Spleen (tissue), 11 donors: ENCODE data around the gene LAMA4. TPM values are rescaled to one million over a fixed set of nuclear protein-coding genes. Genes with fewer than 3 reads are reported as not detected.

ENCODE experiments used
- DNase-seq: peaks from one replicate; pipeline ENCODE4 v3.0.0-alpha.2; 2020
- H3K27ac ChIP-seq, 8 donors: fragments of 200-600 bp; sonication (generic) in 7 of 8; 1 replicate in 4 of 8; 2 replicates in 4 of 8; pipeline versions ENCODE4 v1.5.0 to v1.8.0; 2016 to 2021; ENCODE audit warnings: inconsistent platforms in 4 of 8, mild to moderate bottlenecking in 4 of 8, moderate library complexity in 1 of 8
- H3K27me3 ChIP-seq, 7 donors: fragments of 200-600 bp; sonication (generic) in 6 of 7; replicated peaks in 1 of 7; 1 replicate in 4 of 7; 2 replicates in 3 of 7; pipeline versions ENCODE4 v1.5.0 to v1.8.0; 2016 to 2021; ENCODE audit warnings: inconsistent platforms in 3 of 7, mild to moderate bottlenecking in 1 of 7
- H3K36me3 ChIP-seq, 6 donors: fragments of 200-600 bp; sonication (generic) in 5 of 6; 1 replicate in 4 of 6; 2 replicates in 2 of 6; pipeline versions ENCODE4 v1.5.0 to v1.8.0; 2016 to 2021; ENCODE audit warnings: inconsistent platforms in 2 of 6
- H3K4me1 ChIP-seq, 6 donors: fragments of 200-600 bp; sonication (generic) in 5 of 6; 1 replicate in 3 of 6; 2 replicates in 3 of 6; pipeline versions ENCODE4 v1.5.0 to v1.8.0; 2016 to 2021; ENCODE audit warnings: inconsistent platforms in 3 of 6
- H3K4me3 ChIP-seq, 8 donors: fragments of 200-600 bp; sonication (generic) in 7 of 8; 1 replicate in 4 of 8; 2 replicates in 4 of 8; pipeline versions ENCODE4 v1.5.0 to v1.8.0; 2016 to 2021; ENCODE audit warnings: inconsistent platforms in 4 of 8, mild to moderate bottlenecking in 4 of 8, moderate library complexity in 2 of 8
- H3K9me3 ChIP-seq, 8 donors: fragments of 200-600 bp; sonication (generic) in 7 of 8; 1 replicate in 4 of 8; 2 replicates in 4 of 8; pipeline versions ENCODE4 v1.5.0 to v1.8.0; 2016 to 2021; ENCODE audit warnings: inconsistent platforms in 4 of 8
- POLR2A ChIP-seq, 3 donors: fragments of 450-650 bp; IDR thresholded peaks; one replicate each; pipeline ENCODE4 v1.5.1; 2017; ENCODE audit warnings: antibody characterized with exemption in 3 of 3, mild to moderate bottlenecking in 1 of 3
- POLR2AphosphoS5 ChIP-seq, 3 donors: sonication (generic); formaldehyde crosslinking; IDR thresholded peaks; one replicate each; pipeline ENCODE4 v1.5.1; 2017; ENCODE audit warnings: antibody characterized with exemption in 3 of 3
- WGBS, 5 donors: extraction: QIAGEN DNeasy Blood & Tissue Kit in 3 of 5; methylation state at CpG; one replicate each; pipeline versions ENCODE4 v1.1.5 to v1.1.7; 2013 to 2018; 5-methylcytosine and 5-hydroxymethylcytosine counted together
- intact Hi-C: fragments of 100-400 bp; cut with DNase I; formaldehyde crosslinking; loops from one replicate; pipeline ENCODE4 v1.15.0; 2023; ENCODE audit warnings: low total_unique reads
- polyA plus RNA-seq, 3 donors: library from polyadenylated mRNA; stranded (reverse); fragments of 200-250 nt; gene quantifications; one replicate each; pipeline ENCODE4 v1.2.1, GENCODE V29; 2013
- total RNA-seq, 7 donors: library from RNA; depleted of rRNA in 3 of 7; stranded (reverse); fragments of >200 nt in 3 of 7; fragmentation: NEBNext Ultra II Directional in 4 of 7; extraction: Animal tissue kit (Norgen Biotek cat#: 25700) in 4 of 7; gene quantifications; one replicate each; pipeline versions ENCODE4 v1.1.0 to v1.2.1, GENCODE V29; 2016 to 2021
- TF ChIP-seq, protein P1 (sequence below), 11 experiments: fragments of 200-600 bp in 7 of 11; fragments of 450-650 bp in 4 of 11; sonication (generic) in 4 of 11; IDR thresholded peaks in 8 of 11; conservative IDR thresholded peaks in 3 of 11; 1 replicate in 7 of 11; 2 replicates in 4 of 11; pipeline versions ENCODE4 v1.4.0 to v1.8.0; 2016 to 2021; ENCODE audit warnings: antibody characterized with exemption in 11 of 11, inconsistent platforms in 4 of 11, mild to moderate bottlenecking in 1 of 11
- donor health status: healthy with polysubstance abuse.
- donor health status: DM: no; HTN: no; CAD: no; lungs with moderate emphysema.
- donor health status: DM: no; HTN: no; CAD: no.
- donor health status: Bipolar disorder and iron deficiency.
- donor health status: healthy.
- donor health status: DM: no; HTN: no; CAD: no.
- donor health status: DM: yes; HTN: yes; CAD: no.

Gene LAMA4
- total and polyA plus RNA-seq, 10 donors = 0.76 to 3.7 (median 2.5) TPM

DNA sequence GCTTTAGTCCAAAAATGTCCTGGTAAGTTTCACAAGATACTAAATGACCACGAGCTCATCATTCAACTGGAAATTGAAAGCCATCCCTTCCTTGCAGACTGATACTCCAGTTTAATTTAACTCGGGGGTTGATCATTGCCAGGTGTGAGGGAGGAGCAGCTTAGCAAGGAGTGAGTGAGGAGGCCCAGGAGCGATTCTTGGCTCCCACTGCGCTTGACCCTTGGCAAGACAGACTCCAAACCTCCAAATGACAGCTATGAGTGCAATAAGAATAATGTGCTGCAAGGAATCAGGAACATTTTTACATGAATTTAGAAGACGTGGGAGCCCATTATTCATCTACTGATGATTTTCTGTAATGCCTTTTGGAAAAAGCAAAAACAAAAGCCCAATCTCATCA is 64.9 kb downstream of the LAMA4 start:
- no peaks in the 10 kb centered on the region for H3K36me3 ChIP-seq
- H3K27me3 ChIP-seq = peaks cover 0 to 64% (median 4%) of the 10 kb centered on the region in 7 donors
- DNase-seq = no peak
- intact Hi-C loops = loop anchor here (10.0 kb wide), 1 partner anchor 1715 kb away; no protein-coding TSS in a partner anchor
- no peak for TF ChIP-seq POLR2A (IDR thresholded peaks at IDR 0.05)
- TF ChIP-seq, protein P1, sequence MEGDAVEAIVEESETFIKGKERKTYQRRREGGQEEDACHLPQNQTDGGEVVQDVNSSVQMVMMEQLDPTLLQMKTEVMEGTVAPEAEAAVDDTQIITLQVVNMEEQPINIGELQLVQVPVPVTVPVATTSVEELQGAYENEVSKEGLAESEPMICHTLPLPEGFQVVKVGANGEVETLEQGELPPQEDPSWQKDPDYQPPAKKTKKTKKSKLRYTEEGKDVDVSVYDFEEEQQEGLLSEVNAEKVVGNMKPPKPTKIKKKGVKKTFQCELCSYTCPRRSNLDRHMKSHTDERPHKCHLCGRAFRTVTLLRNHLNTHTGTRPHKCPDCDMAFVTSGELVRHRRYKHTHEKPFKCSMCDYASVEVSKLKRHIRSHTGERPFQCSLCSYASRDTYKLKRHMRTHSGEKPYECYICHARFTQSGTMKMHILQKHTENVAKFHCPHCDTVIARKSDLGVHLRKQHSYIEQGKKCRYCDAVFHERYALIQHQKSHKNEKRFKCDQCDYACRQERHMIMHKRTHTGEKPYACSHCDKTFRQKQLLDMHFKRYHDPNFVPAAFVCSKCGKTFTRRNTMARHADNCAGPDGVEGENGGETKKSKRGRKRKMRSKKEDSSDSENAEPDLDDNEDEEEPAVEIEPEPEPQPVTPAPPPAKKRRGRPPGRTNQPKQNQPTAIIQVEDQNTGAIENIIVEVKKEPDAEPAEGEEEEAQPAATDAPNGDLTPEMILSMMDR (IDR thresholded peaks at IDR 0.05 in 8 of 11, conservative IDR thresholded peaks at IDR 0.05 in 3 of 11) = no peak
- no peaks in the 10 kb centered on the region for H3K4me1 ChIP-seq
- WGBS, 5 donors = 64 to 87% (median 77%) methylated on average over 5 of the region's 5 CpGs
- H3K27ac ChIP-seq = no peak overlapping the region
- H3K4me3 ChIP-seq = no peak overlapping the region
- no peaks in the 10 kb centered on the region for H3K9me3 ChIP-seq

DNA sequence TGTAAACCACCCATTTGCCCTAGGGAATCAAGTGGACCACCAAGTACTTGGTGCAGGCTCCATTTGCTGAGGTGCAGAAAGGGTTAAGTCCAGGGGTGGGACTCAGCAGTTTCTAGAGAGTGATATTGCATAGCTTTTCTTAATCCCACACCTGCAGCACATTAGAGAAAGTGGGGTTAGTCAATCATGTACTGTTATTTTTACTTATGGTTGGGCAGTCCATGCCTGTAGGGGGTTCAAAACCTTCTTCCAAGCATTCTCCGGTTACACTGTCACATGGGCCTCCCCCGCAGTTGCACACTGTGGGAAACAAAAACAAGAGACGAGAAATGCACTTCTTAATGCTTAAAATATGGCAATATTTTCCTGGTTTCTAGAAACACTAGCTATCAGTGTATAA is 65.5 kb downstream of the LAMA4 start:
- intact Hi-C loops = loop anchor here (10.0 kb wide), 1 partner anchor 1716 kb away; no protein-coding TSS in a partner anchor
- H3K27me3 ChIP-seq = peaks cover 0 to 69% (median 10%) of the 10 kb centered on the region in 7 donors
- H3K4me1 ChIP-seq = no peaks in the 10 kb centered on the region
- no peaks in the 10 kb centered on the region for H3K9me3 ChIP-seq
- 79 to 91% (median 87%) methylated on average over 3 of the region's 3 CpGs for WGBS, 5 donors
- DNase-seq = no peak
- H3K36me3 ChIP-seq = no peaks in the 10 kb centered on the region
- TF ChIP-seq, protein P1 (IDR thresholded peaks at IDR 0.05 in 8 of 11, conservative IDR thresholded peaks at IDR 0.05 in 3 of 11) = no peak
- TF ChIP-seq POLR2A (IDR thresholded peaks at IDR 0.05) (no peak), POLR2AphosphoS5 (IDR thresholded peaks at IDR 0.05) (no peak)
- H3K4me3 ChIP-seq = no peak overlapping the region
- no peak overlapping the region for H3K27ac ChIP-seq

DNA sequence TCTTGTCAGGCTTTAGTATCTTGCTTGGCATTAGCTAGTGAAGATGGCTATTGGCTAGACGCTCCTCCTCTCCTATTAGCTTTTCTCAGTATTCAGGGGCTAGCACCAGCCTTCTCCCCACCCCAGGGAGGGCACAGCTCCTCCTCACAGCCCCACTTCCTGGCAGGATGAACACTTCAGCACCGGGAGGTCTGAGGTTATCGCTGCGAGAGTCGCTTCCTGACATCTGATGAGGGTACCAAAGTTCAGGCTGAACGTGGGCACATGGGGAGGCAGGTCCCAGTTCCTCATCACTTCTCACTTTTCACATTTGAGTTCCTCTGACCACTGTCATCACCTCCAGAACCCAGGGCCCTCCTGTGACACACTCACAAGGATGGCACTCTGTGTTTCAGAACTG is 66.6 kb downstream of the LAMA4 start:
- Histone ChIP-seq H3K36me3 (no peaks in the 10 kb centered on the region), H3K4me1 (no peaks in the 10 kb centered on the region), H3K27me3 (peaks cover 0 to 78% (median 14%) of the 10 kb centered on the region in 7 donors), H3K9me3 (no peaks in the 10 kb centered on the region), H3K4me3 (no peak overlapping the region), H3K27ac (no peak overlapping the region)
- TF ChIP-seq POLR2A (IDR thresholded peaks at IDR 0.05) (no peak), POLR2AphosphoS5 (IDR thresholded peaks at IDR 0.05) (no peak)
- TF ChIP-seq, protein P1 (IDR thresholded peaks at IDR 0.05 in 8 of 11, conservative IDR thresholded peaks at IDR 0.05 in 3 of 11) = no peak
- WGBS, 5 donors = 12 to 25% (median 23%) methylated on average over 6 of the region's 6 CpGs
- intact Hi-C loops = loop anchor here (10.0 kb wide), 1 partner anchor 1717 kb away; no protein-coding TSS in a partner anchor
- DNase-seq = no peak

DNA sequence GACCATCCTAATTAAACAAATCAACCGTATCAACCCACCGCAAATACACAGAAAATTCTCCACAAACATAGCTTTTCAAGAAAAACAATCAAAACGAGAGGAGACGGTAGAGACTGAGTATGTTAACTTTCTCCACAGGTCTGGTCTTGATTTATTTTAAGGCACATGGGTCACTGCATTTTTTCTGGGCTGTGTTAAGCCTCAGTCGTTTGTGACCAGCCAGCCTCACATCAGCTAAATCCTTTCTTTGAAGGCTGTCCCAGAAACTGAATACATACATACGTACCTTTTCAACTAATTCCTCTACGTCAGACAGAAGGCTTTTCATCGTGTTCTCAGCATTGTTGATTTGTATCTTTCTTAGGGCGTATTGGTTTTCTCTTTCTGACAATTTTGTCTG is 69.4 kb downstream of the LAMA4 start:
- Histone ChIP-seq H3K36me3 (no peaks in the 10 kb centered on the region), H3K4me1 (no peaks in the 10 kb centered on the region), H3K27me3 (peaks cover 0 to 63% (median 4%) of the 10 kb centered on the region in 7 donors), H3K4me3 (no peak overlapping the region), H3K27ac (no peak overlapping the region), H3K9me3 (no peaks in the 10 kb centered on the region)
- no peak for DNase-seq
- intact Hi-C loops = loop anchor here (5.0 to 10.0 kb wide), 2 partner anchors 187 to 1720 kb away; no protein-coding TSS in a partner anchor
- WGBS, 5 donors = 85 to 91% (median 89%) methylated on average over 9 of the region's 9 CpGs
- TF ChIP-seq POLR2A (IDR thresholded peaks at IDR 0.05) = no peak
- TF ChIP-seq, protein P1 (IDR thresholded peaks at IDR 0.05 in 8 of 11, conservative IDR thresholded peaks at IDR 0.05 in 3 of 11) = no peak
- TF ChIP-seq POLR2AphosphoS5 (IDR thresholded peaks at IDR 0.05) = no peak
